D721Med (cell line): ENCODE data around the gene BTNL2.
"Not testable (repeated sequence)": the region's sequence is repeated elsewhere in the genome, so short reads cannot be mapped to it uniquely, and the experiment has no call there.

Source experiments
- DNase-seq: peaks from one replicate; pipeline ENCODE4 v3.0.0; 2011; ENCODE audit warnings: low spot score; ENCODE audit not compliant: insufficient read length
- FAIRE-seq: peaks from 2 replicates; lab custom pipeline; 2011; peaks lifted over from hg19 to GRCh38; lab: Jason Lieb, UNC
- CTCF ChIP-seq: IDR thresholded peaks from 2 replicates; pipeline ENCODE4 v1.5.1; 2012; ENCODE audit warnings: mild to moderate bottlenecking, control low read depth; ENCODE audit not compliant: insufficient read depth; ENCODE audit errors: missing control alignments

BTNL2 gene

GRCh38 chr6:32369660-32370059 lies 37.3 kb downstream of the BTNL2 start:
- DNase-seq (no peak), FAIRE-seq (no peak)
- no peak for TF ChIP-seq CTCF

- TF ChIP-seq CTCF, result no peak
- FAIRE-seq (no peak), DNase-seq (no peak)
Measured at GRCh38 chr6:32367644-32368043, 39.3 kb downstream of the BTNL2 start.

- not testable (repeated sequence) for FAIRE-seq, DNase-seq
Measured at GRCh38 chr6:32359225-32359624, 47.8 kb downstream of the BTNL2 start.

- not testable (repeated sequence) for DNase-seq, FAIRE-seq
Measured at GRCh38 chr6:32358548-32358947, 48.4 kb downstream of the BTNL2 start.

GRCh38 chr6:32355018-32355417 lies 52.0 kb downstream of the BTNL2 start:
- FAIRE-seq (no peak), DNase-seq (no peak)
- TF ChIP-seq CTCF, result no peak

- DNase-seq (no peak), FAIRE-seq (no peak)
- TF ChIP-seq CTCF, result no peak
Measured at GRCh38 chr6:32353348-32353747, 53.6 kb downstream of the BTNL2 start.
